Measurements from ENCODE around the gene RTN1. TPM values are rescaled to one million over a fixed set of nuclear protein-coding genes. Genes with fewer than 3 reads are reported as not detected.

Gene RTN1
- total and polyA plus RNA-seq, 2 experiments from 2014 or later = 4.2 to 4.3 TPM

DNA sequence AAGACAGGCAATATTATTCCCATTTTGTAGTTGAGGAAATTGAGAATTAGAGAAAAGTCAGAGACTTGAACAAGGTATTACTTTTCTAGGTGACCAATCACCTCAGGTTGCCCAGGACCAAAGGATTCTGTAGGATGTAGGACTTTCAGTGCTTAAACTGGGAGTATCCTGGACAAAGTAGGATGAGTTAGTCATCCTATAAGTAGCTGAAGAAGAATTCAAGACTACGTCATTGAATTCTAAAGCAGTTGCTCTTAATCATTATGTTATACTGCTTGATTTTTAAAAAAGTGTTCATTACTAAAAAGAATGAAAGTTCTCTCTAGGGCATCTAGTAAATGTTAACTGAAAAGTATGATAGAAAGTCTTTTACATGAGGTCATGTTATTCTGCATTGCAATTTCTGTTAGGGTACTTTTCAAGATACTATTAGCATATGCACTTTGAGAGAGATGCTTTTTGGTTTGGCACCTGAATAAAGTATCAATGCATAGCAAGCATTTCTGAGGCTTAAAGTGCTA lies 101.7 kb downstream of the RTN1 start (continued):
- TF ChIP-seq, protein P1, sequence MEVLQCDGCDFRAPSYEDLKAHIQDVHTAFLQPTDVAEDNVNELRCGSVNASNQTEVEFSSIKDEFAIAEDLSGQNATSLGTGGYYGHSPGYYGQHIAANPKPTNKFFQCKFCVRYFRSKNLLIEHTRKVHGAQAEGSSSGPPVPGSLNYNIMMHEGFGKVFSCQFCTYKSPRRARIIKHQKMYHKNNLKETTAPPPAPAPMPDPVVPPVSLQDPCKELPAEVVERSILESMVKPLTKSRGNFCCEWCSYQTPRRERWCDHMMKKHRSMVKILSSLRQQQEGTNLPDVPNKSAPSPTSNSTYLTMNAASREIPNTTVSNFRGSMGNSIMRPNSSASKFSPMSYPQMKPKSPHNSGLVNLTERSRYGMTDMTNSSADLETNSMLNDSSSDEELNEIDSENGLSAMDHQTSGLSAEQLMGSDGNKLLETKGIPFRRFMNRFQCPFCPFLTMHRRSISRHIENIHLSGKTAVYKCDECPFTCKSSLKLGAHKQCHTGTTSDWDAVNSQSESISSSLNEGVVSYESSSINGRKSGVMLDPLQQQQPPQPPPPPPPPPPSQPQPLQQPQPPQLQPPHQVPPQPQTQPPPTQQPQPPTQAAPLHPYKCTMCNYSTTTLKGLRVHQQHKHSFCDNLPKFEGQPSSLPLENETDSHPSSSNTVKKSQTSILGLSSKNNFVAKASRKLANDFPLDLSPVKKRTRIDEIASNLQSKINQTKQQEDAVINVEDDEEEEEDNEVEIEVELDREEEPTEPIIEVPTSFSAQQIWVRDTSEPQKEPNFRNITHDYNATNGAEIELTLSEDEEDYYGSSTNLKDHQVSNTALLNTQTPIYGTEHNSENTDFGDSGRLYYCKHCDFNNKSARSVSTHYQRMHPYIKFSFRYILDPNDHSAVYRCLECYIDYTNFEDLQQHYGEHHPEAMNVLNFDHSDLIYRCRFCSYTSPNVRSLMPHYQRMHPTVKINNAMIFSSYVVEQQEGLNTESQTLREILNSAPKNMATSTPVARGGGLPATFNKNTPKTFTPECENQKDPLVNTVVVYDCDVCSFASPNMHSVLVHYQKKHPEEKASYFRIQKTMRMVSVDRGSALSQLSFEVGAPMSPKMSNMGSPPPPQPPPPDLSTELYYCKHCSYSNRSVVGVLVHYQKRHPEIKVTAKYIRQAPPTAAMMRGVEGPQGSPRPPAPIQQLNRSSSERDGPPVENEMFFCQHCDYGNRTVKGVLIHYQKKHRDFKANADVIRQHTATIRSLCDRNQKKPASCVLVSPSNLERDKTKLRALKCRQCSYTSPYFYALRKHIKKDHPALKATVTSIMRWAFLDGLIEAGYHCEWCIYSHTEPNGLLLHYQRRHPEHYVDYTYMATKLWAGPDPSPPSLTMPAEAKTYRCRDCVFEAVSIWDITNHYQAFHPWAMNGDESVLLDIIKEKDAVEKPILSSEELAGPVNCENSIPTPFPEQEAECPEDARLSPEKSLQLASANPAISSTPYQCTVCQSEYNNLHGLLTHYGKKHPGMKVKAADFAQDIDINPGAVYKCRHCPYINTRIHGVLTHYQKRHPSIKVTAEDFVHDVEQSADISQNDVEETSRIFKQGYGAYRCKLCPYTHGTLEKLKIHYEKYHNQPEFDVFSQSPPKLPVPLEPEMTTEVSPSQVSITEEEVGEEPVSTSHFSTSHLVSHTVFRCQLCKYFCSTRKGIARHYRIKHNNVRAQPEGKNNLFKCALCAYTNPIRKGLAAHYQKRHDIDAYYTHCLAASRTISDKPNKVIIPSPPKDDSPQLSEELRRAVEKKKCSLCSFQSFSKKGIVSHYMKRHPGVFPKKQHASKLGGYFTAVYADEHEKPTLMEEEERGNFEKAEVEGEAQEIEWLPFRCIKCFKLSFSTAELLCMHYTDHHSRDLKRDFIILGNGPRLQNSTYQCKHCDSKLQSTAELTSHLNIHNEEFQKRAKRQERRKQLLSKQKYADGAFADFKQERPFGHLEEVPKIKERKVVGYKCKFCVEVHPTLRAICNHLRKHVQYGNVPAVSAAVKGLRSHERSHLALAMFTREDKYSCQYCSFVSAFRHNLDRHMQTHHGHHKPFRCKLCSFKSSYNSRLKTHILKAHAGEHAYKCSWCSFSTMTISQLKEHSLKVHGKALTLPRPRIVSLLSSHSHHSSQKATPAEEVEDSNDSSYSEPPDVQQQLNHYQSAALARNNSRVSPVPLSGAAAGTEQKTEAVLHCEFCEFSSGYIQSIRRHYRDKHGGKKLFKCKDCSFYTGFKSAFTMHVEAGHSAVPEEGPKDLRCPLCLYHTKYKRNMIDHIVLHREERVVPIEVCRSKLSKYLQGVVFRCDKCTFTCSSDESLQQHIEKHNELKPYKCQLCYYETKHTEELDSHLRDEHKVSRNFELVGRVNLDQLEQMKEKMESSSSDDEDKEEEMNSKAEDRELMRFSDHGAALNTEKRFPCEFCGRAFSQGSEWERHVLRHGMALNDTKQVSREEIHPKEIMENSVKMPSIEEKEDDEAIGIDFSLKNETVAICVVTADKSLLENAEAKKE (CRISPR knock-in tag; IDR thresholded peaks at IDR 0.05) = no peak

DNA sequence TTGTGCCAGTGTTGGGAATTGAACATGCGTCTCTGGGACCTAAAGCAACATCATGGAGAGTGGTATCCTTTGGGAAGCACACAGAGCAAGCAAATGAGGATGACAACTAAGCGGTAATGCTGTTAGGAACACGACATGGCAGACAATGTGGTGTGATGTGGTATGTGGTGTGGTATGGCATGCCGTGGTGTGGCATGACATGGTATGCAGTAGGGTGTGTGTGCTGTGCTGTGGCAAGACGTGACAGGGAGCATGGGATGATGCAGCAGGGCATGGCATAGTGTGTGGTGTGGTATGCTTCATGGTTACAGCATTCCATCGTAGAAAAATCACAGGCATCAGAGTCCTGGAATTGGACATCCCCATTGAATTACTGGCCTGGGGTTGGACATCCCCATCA lies 108.7 kb downstream of the RTN1 start:
- Histone ChIP-seq H3K4me2 (no peak overlapping the region), H4K20me1 (replicated peaks; ENCODE audit: insufficient read depth) (no peaks in the 10 kb centered on the region), H3K9me2 (ENCODE audit: insufficient read depth) (peaks cover 3% of the 10 kb centered on the region; the same call in 1 of the 2 replicates), H3K79me2 (replicated peaks; ENCODE audit: insufficient read depth) (no peaks in the 10 kb centered on the region), H2AFZ (no peak overlapping the region), H3F3A (replicated peaks; ENCODE audit: low read depth) (no peaks in the 10 kb centered on the region), H3K27ac (ENCODE audit: low read depth) (no peak overlapping the region), H3K4me1 (ENCODE audit: insufficient read depth) (no peaks in the 10 kb centered on the region), H3K4me3 (no peak overlapping the region), H3K36me3 (ENCODE audit: insufficient read depth) (no peaks in the 10 kb centered on the region), H3K27me3 (ENCODE audit: insufficient read depth) (no peaks in the 10 kb centered on the region)
- H3K36me3 Mint-ChIP-seq (ENCODE audit: low read depth) = no peaks in the 10 kb centered on the region
- no peaks in the 10 kb centered on the region for H3K27me3 Mint-ChIP-seq (ENCODE audit: insufficient read depth, low read depth, poor library complexity)
- no peak overlapping the region for H3K27ac Mint-ChIP-seq
- ATAC-seq (no peak), DNase-seq (ENCODE audit: low spot score) (no peak)
- no peak overlapping the region for H3K4me3 Mint-ChIP-seq
- H3K9me3 Mint-ChIP-seq = no peaks in the 10 kb centered on the region
- no peaks in the 10 kb centered on the region; the same call in 2 of the 3 replicates for H3K4me1 Mint-ChIP-seq
- TF ChIP-seq NANOG (IDR thresholded peaks at IDR 0.05; ENCODE audit: borderline replicate concordance) (no peak), CREB1 (CRISPR knock-in tag; IDR thresholded peaks at IDR 0.05; ENCODE audit: low read depth) (no peak), ZNF331 (CRISPR knock-in tag; IDR thresholded peaks at IDR 0.05; ENCODE audit: low read depth) (no peak), EZH2 (IDR thresholded peaks at IDR 0.05; ENCODE audit: low read depth, unreplicated experiment) (no peak), ZNF114 (CRISPR knock-in tag; IDR thresholded peaks at IDR 0.05) (no peak)
- TF ChIP-seq, protein P1 (CRISPR knock-in tag; IDR thresholded peaks at IDR 0.05) = no peak
